ENCODE results near the gene LOXHD1. TPM values are rescaled to one million over a fixed set of nuclear protein-coding genes. Genes with fewer than 3 reads are reported as not detected.

The LOXHD1 gene
- total RNA-seq, 2 experiments from 2014 or later = not detected

DNA sequence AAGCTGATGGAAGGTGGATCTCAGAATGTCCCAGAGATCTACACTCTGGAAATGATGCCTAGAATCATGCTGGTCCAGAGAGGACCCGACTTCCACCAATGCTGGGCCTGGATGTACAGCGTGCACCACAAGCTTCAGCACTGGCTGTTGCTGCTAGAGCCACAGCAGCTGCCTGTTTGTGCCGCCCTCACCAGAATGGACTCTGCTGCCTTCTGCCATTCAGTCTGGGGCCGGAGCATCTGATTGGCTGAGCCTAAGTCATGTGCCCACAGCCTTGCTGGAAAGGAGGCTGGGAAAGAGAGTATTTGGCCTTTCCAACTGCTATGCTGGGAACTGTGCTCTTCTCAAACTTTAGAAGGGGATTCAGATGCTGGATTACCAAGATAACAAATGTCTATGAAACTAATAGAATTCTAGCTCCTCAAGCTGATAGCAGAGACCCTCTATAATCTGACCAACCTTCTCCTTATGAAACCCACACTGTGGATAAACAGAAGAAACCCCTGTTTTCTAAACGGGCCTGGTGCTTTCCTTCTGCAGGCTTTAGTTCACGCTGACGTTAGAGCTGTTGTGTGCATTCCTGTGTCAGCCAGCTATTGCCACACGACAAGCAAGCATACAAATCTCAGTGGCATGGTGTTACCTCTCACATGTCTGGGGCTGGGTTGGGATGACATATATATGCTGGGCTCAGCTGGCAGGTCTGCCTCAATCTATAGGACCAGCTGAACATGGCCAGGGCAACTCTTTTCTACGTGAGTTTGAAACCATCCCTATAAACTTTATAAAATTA is 4.1 kb upstream of the LOXHD1 start:
- TF ChIP-seq, protein P1, sequence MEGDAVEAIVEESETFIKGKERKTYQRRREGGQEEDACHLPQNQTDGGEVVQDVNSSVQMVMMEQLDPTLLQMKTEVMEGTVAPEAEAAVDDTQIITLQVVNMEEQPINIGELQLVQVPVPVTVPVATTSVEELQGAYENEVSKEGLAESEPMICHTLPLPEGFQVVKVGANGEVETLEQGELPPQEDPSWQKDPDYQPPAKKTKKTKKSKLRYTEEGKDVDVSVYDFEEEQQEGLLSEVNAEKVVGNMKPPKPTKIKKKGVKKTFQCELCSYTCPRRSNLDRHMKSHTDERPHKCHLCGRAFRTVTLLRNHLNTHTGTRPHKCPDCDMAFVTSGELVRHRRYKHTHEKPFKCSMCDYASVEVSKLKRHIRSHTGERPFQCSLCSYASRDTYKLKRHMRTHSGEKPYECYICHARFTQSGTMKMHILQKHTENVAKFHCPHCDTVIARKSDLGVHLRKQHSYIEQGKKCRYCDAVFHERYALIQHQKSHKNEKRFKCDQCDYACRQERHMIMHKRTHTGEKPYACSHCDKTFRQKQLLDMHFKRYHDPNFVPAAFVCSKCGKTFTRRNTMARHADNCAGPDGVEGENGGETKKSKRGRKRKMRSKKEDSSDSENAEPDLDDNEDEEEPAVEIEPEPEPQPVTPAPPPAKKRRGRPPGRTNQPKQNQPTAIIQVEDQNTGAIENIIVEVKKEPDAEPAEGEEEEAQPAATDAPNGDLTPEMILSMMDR (IDR thresholded peaks at IDR 0.05) = no peak
- Histone ChIP-seq H3K36me3 (ENCODE audit: insufficient read depth, low read length) (no peaks in the 10 kb centered on the region), H3K27me3 (ENCODE audit: control insufficient read depth in 1 of 2, insufficient read depth in 2 of 2, low read length in 2 of 2) (no peaks in the 10 kb centered on the region), H3K4me3 (ENCODE audit: low read length) (no peak overlapping the region), H3K4me1 (ENCODE audit: insufficient read depth, low read length) (peaks cover 3% of the 10 kb centered on the region), H3K27ac (ENCODE audit: low read depth in 1 of 2, low read length in 2 of 2) (no peak overlapping the region), H3K9me3 (ENCODE audit: control insufficient read depth in 1 of 2, insufficient read depth in 1 of 2, low read length in 2 of 2) (no peaks in the 10 kb centered on the region)
- Mint-ChIP-seq H3K4me3 (no peak overlapping the region), H3K36me3 (ENCODE audit: low read depth) (no peaks in the 10 kb centered on the region), H3K27me3 (no peaks in the 10 kb centered on the region), H3K4me1 (ENCODE audit: low read depth) (no peaks in the 10 kb centered on the region), H3K27ac (no peak overlapping the region), H3K9me3 (no peaks in the 10 kb centered on the region)
- CTCF ChIA-PET = no interaction called here
- intact Hi-C loops (cut with DNase I, micrococcal nuclease) = no loop called here
- POLR2A ChIA-PET = no interaction called here
- DNase-seq (no peak), ATAC-seq (ENCODE audit: poor library complexity) (no peak)

DNA sequence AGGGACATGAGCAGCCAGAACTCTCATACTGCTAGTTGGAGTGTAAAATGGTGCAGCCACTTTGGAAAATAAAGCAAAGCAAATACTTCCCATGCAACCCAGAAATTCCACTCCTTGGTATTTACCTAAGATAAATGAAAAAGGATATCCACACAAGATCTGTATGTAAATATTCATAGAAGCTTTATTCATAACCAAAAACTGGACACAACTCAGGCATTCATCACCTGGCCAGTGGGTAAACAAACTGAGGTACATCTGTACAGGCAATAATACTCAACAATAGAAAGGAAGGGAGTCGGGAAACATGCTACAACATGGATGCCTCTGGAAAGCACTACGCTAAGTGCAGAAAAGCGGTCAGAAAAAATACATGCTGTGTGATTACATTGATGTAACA is 2.5 kb upstream of the LOXHD1 start:
- ATAC-seq (ENCODE audit: poor library complexity) = no peak
- Histone ChIP-seq H3K9me3 (ENCODE audit: control insufficient read depth in 1 of 2, insufficient read depth in 1 of 2, low read length in 2 of 2) (no peaks in the 10 kb centered on the region), H3K27me3 (ENCODE audit: control insufficient read depth in 1 of 2, insufficient read depth in 2 of 2, low read length in 2 of 2) (no peaks in the 10 kb centered on the region), H3K4me1 (ENCODE audit: insufficient read depth, low read length) (peaks cover 3% of the 10 kb centered on the region), H3K27ac (ENCODE audit: low read depth in 1 of 2, low read length in 2 of 2) (no peak overlapping the region), H3K36me3 (ENCODE audit: insufficient read depth, low read length) (no peaks in the 10 kb centered on the region), H3K4me3 (ENCODE audit: low read length) (no peak overlapping the region)
- CTCF ChIA-PET = interaction anchor here (1.4 kb wide), 1 partner anchor 486 kb away, joined by 4 read pairs; a partner anchor contains a TSS
- no peak for DNase-seq
- POLR2A ChIA-PET = no interaction called here
- Mint-ChIP-seq H3K36me3 (ENCODE audit: low read depth) (no peaks in the 10 kb centered on the region), H3K4me1 (ENCODE audit: low read depth) (no peaks in the 10 kb centered on the region), H3K27me3 (no peaks in the 10 kb centered on the region), H3K9me3 (no peaks in the 10 kb centered on the region), H3K27ac (no peak overlapping the region), H3K4me3 (no peak overlapping the region)
- TF ChIP-seq, protein P1 (IDR thresholded peaks at IDR 0.05) = no peak
- intact Hi-C loops (cut with DNase I, micrococcal nuclease) = loop anchor here in 1 of 2 experiments (2.0 kb wide), 2 partner anchors 105 to 379 kb away; no protein-coding TSS in a partner anchor

DNA sequence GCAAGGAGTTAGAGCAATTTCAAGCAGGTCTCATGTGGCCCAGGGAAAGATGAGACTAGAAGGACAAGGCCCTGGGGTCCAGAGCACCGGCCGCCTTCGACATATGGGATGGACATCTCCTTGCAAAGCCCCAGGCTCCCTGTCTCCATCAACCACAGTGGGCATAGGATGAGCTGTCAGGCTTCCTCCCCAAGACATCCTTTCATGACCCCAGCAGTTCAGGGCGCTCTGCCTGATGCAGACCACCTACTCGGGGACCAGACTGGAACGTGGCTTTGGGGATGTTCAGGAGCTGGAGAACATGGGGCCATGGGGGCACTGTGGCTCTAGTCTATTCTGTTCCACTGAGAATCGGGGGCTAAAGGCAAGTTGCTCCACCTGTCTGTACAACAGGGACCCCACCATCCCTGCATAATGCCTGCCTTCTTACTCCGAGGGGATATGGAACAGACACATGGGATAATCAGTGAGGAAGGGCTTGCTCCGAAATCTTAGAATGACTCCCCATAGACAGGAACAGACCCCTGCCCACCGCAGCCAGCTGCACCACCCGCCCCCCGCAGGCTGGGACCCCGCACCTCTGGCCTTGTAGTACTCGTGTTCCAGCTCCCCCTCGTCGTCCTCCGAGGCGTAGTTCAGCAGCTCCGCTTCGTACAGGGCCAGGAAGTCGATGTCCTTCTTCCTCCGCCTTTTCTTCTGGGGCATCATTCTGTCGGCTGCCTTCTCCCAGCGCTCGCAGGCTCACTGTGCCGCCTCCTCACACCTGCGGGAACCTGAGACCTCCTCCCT is 500 bp downstream of the LOXHD1 start:
- TF ChIP-seq, protein P1 (IDR thresholded peaks at IDR 0.05) = no peak
- H3K27ac Mint-ChIP-seq = no peak overlapping the region
- Histone ChIP-seq H3K9me3 (ENCODE audit: control insufficient read depth in 1 of 2, insufficient read depth in 1 of 2, low read length in 2 of 2) (no peaks in the 10 kb centered on the region), H3K27me3 (ENCODE audit: control insufficient read depth in 1 of 2, insufficient read depth in 2 of 2, low read length in 2 of 2) (no peaks in the 10 kb centered on the region), H3K27ac (ENCODE audit: low read depth in 1 of 2, low read length in 2 of 2) (no peak overlapping the region), H3K4me1 (ENCODE audit: insufficient read depth, low read length) (peaks cover 3% of the 10 kb centered on the region), H3K36me3 (ENCODE audit: insufficient read depth, low read length) (no peaks in the 10 kb centered on the region), H3K4me3 (ENCODE audit: low read length) (no peak overlapping the region)
- no peak for DNase-seq
- no peaks in the 10 kb centered on the region for H3K36me3 Mint-ChIP-seq (ENCODE audit: low read depth)
- no peak for ATAC-seq (ENCODE audit: poor library complexity)
- no peaks in the 10 kb centered on the region for H3K27me3 Mint-ChIP-seq
- CTCF ChIA-PET = no interaction called here
- H3K9me3 Mint-ChIP-seq = no peaks in the 10 kb centered on the region
- POLR2A ChIA-PET = no interaction called here
- H3K4me3 Mint-ChIP-seq = no peak overlapping the region
- intact Hi-C loops (cut with DNase I, micrococcal nuclease) = no loop called here
- no peaks in the 10 kb centered on the region for H3K4me1 Mint-ChIP-seq (ENCODE audit: low read depth)
